ENCODE data around the gene HAUS8. TPM values are rescaled to one million over a fixed set of nuclear protein-coding genes. Genes with fewer than 3 reads are reported as not detected.

HAUS8 gene
- total and polyA plus RNA-seq, 2 donors (not counting 1 experiment from before 2014, with no cell fraction given): 17.6 to 24.9 TPM

DNA sequence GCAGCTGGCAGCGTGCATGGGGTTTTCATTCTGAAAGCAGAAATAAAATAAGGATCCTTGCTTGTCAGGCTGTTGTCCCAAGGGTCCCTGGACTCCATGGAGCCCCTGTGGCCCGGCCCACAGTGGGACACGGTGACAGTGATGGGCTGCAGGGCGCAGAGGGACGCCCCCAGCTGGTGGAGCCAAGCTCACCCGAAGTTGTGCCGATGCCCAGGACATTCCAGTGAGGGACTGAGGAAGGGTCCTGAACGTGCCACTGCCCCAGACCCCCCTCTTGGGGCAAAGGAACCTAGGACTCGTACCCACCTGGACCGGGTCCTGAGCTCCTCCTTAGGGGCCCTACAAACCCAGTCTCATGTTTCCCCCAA, 35.3 kb upstream of the HAUS8 start:
- Histone ChIP-seq H3K4me1 (ENCODE audit: control insufficient read depth in 2 of 2, insufficient read depth in 2 of 2, low read length in 2 of 2) (peaks cover 64 to 78% of the 10 kb centered on the region in 2 donors), H4K20me1 (ENCODE audit: control insufficient read depth, insufficient read depth, low read length, poor library complexity, severe bottlenecking) (peaks cover 27% of the 10 kb centered on the region), H3K9me3 (ENCODE audit: control extremely low read depth in 1 of 3, control insufficient read depth in 2 of 3, insufficient read depth in 1 of 3, low read length in 2 of 3) (no peaks in the 10 kb centered on the region), H3K36me3 (replicated peaks in 1 of 2; ENCODE audit: control extremely low read depth in 1 of 2, control insufficient read depth in 1 of 2, extremely low read depth in 1 of 2, insufficient read depth in 2 of 2, low read length in 1 of 2) (peaks cover 2 to 44% of the 10 kb centered on the region in 2 experiments), H3K4me3 (ENCODE audit: control extremely low read depth in 1 of 5, extremely low read depth in 1 of 5, insufficient read depth in 1 of 5, low read depth in 2 of 5, low read length in 4 of 5) (peak overlapping the region in 4 of 5 experiments; percentile 12 to 60 (median 38)), H3K4me2 (replicated peaks; ENCODE audit: low read depth, low read length, poor library complexity, severe bottlenecking) (peak overlapping the region; percentile 84), H3K9ac (ENCODE audit: low read length) (peak overlapping the region; percentile 53), H2AFZ (ENCODE audit: insufficient read depth, low read depth, low read length, poor library complexity, severe bottlenecking) (no peak overlapping the region), H3K27ac (ENCODE audit: low read length in 2 of 2) (peak overlapping the region; percentile 64 to 70), H3K79me2 (ENCODE audit: control insufficient read depth, insufficient read depth, low read length) (peaks cover 83% of the 10 kb centered on the region), H3K27me3 (replicated peaks in 1 of 4; ENCODE audit: control extremely low read depth in 1 of 4, control insufficient read depth in 3 of 4, insufficient read depth in 4 of 4, low read length in 3 of 4) (no peaks in the 10 kb centered on the region)
- no peak for DNase-seq
- TF ChIP-seq, protein P1, sequence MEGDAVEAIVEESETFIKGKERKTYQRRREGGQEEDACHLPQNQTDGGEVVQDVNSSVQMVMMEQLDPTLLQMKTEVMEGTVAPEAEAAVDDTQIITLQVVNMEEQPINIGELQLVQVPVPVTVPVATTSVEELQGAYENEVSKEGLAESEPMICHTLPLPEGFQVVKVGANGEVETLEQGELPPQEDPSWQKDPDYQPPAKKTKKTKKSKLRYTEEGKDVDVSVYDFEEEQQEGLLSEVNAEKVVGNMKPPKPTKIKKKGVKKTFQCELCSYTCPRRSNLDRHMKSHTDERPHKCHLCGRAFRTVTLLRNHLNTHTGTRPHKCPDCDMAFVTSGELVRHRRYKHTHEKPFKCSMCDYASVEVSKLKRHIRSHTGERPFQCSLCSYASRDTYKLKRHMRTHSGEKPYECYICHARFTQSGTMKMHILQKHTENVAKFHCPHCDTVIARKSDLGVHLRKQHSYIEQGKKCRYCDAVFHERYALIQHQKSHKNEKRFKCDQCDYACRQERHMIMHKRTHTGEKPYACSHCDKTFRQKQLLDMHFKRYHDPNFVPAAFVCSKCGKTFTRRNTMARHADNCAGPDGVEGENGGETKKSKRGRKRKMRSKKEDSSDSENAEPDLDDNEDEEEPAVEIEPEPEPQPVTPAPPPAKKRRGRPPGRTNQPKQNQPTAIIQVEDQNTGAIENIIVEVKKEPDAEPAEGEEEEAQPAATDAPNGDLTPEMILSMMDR (IDR thresholded peaks at IDR 0.05): no peak
- TF ChIP-seq EZH2 (IDR thresholded peaks at IDR 0.05; ENCODE audit: borderline replicate concordance, insufficient read depth, low read depth, low read length, poor library complexity, severe bottlenecking): no peak
- Mint-ChIP-seq H3K9me3 (ENCODE audit: insufficient read depth) (no peaks in the 10 kb centered on the region), H3K27me3 (no peaks in the 10 kb centered on the region), H3K4me3 (peak overlapping the region; percentile 79), H3K27ac (peak overlapping the region; percentile 91), H3K4me1 (peaks cover 82% of the 10 kb centered on the region)
- ChIA-PET POLR2A (interaction anchor here (0.5 to 2.1 kb wide), 7 partner anchors 15 to 105 kb away, joined by 3 to 13 read pairs (median 4); partner anchors contain the start of genes MYO9B and USE1), CTCF (interaction anchor here (0.6 to 2.5 kb wide), 8 partner anchors 15 to 105 kb away, joined by 3 to 13 read pairs (median 4); partner anchors contain the start of gene USE1)
- no peak for ATAC-seq (ENCODE audit: low read depth)
- WGBS (ENCODE audit: insufficient coverage): 59% methylated on average over 10 of the region's 10 CpGs
- intact Hi-C loops (cut with micrococcal nuclease): loop anchor here (1.0 kb wide), 5 partner anchors 15 to 43 kb away; partner anchors contain the start of genes HAUS8 and MYO9B

DNA sequence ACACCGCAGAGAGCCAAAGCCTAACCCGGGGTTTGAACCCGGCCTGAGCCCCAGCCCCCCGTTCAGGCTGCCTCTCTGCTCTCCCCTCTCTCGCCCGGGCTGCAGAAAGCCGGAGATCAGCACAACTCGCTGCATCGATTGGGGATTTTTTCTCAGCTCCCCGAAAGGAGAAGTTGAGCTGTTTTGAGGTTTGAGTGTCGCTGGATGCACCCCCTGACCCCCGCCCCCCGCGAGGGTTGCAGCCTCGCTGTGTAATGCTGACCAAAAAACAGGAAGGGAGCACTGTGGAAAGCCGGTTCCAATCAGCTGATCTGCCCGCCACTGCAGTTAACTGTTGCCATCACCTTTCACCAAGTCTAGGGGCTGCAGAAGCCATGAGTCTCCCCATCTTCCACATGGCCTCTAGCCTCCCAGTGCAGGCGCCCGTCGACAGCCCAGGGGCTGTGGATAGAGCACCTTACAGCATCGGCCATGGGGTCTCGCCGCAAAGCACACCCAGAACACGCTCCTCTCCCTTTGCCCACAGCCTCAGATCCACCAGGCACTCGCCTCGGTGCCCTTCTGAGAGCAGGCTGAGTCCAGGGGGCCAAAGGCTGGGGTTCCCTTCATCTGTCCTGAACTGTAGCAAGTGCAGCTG, 34.8 kb upstream of the HAUS8 start:
- peak overlapping the region; percentile 15 to 60 (median 35) for H3K4me3 ChIP-seq (ENCODE audit: control extremely low read depth in 1 of 5, extremely low read depth in 1 of 5, insufficient read depth in 1 of 5, low read depth in 2 of 5, low read length in 4 of 5)
- POLR2A ChIA-PET: interaction anchor here (0.5 to 2.1 kb wide), 10 partner anchors 13 to 959 kb away, joined by 3 to 13 read pairs (median 4); partner anchors contain the start of genes MYO9B and USE1
- TF ChIP-seq, protein P1 (IDR thresholded peaks at IDR 0.05): no peak
- TF ChIP-seq EZH2 (IDR thresholded peaks at IDR 0.05; ENCODE audit: borderline replicate concordance, insufficient read depth, low read depth, low read length, poor library complexity, severe bottlenecking): no peak
- H3K27me3 ChIP-seq (replicated peaks in 1 of 4; ENCODE audit: control extremely low read depth in 1 of 4, control insufficient read depth in 3 of 4, insufficient read depth in 4 of 4, low read length in 3 of 4): no peaks in the 10 kb centered on the region
- Mint-ChIP-seq H3K4me1 (peaks cover 84% of the 10 kb centered on the region), H3K27ac (peak overlapping the region; percentile 91), H3K27me3 (no peaks in the 10 kb centered on the region), H3K4me3 (peak overlapping the region; percentile 79), H3K9me3 (ENCODE audit: insufficient read depth) (no peaks in the 10 kb centered on the region)
- peak overlapping the region; percentile 53 for H3K9ac ChIP-seq (ENCODE audit: low read length)
- ATAC-seq (ENCODE audit: low read depth): peak; percentile 82
- peaks cover 82% of the 10 kb centered on the region for H3K79me2 ChIP-seq (ENCODE audit: control insufficient read depth, insufficient read depth, low read length)
- H4K20me1 ChIP-seq (ENCODE audit: control insufficient read depth, insufficient read depth, low read length, poor library complexity, severe bottlenecking): peaks cover 27% of the 10 kb centered on the region
- intact Hi-C loops (cut with micrococcal nuclease): loop anchor here (1.0 kb wide), 5 partner anchors 15 to 43 kb away; partner anchors contain the start of genes HAUS8 and MYO9B
- H3K9me3 ChIP-seq (ENCODE audit: control extremely low read depth in 1 of 3, control insufficient read depth in 2 of 3, insufficient read depth in 1 of 3, low read length in 2 of 3): no peaks in the 10 kb centered on the region
- peak overlapping the region; percentile 84 for H3K4me2 ChIP-seq (replicated peaks; ENCODE audit: low read depth, low read length, poor library complexity, severe bottlenecking)
- peak overlapping the region; percentile 12 for H2AFZ ChIP-seq (ENCODE audit: insufficient read depth, low read depth, low read length, poor library complexity, severe bottlenecking)
- DNase-seq: peak; percentile 93
- CTCF ChIA-PET: interaction anchor here (0.6 to 2.5 kb wide), 8 partner anchors 16 to 126 kb away, joined by 3 to 13 read pairs (median 4); partner anchors contain the start of gene USE1
- peaks cover 69 to 83% of the 10 kb centered on the region in 2 donors for H3K4me1 ChIP-seq (ENCODE audit: control insufficient read depth in 2 of 2, insufficient read depth in 2 of 2, low read length in 2 of 2)
- peak overlapping the region; percentile 64 to 77 for H3K27ac ChIP-seq (ENCODE audit: low read length in 2 of 2)
- 6% methylated on average over 23 of the region's 26 CpGs for WGBS (ENCODE audit: insufficient coverage)
- peaks cover 2 to 43% of the 10 kb centered on the region in 2 experiments for H3K36me3 ChIP-seq (replicated peaks in 1 of 2; ENCODE audit: control extremely low read depth in 1 of 2, control insufficient read depth in 1 of 2, extremely low read depth in 1 of 2, insufficient read depth in 2 of 2, low read length in 1 of 2)
